ENCODE results near the gene ARSA. TPM values are rescaled to one million over a fixed set of nuclear protein-coding genes. Genes with fewer than 3 reads are reported as not detected.

ARSA gene
- total RNA-seq, 2 experiments from 2014 or later, result 31.6 to 34.4 TPM

- H3K4me1 ChIP-seq (ENCODE audit: insufficient read depth, low read length, poor library complexity, severe bottlenecking), result no peaks in the 10 kb centered on the region
- H3K27ac ChIP-seq (ENCODE audit: low read depth, low read length, poor library complexity, severe bottlenecking), result no peak overlapping the region
- H4K20me1 ChIP-seq (ENCODE audit: insufficient read depth, low read length), result no peaks in the 10 kb centered on the region
- ChIA-PET POLR2A (no interaction called here), CTCF (ENCODE audit: unreplicated experiment) (no interaction called here)
- H2AFZ ChIP-seq (ENCODE audit: low read length), result no peak overlapping the region
- intact Hi-C loops (cut with micrococcal nuclease; ENCODE audit: unreplicated experiment), result no loop called here
- no peak for DNase-seq (ENCODE audit: low spot score)
- no peak overlapping the region for H3K4me3 ChIP-seq (ENCODE audit: low read depth, low read length, poor library complexity, severe bottlenecking)
- no peak for TF ChIP-seq EZH2phosphoT487 (IDR thresholded peaks at IDR 0.05; ENCODE audit: borderline replicate concordance, low read depth, low read length)
- no peak for TF ChIP-seq CTCF (conservative IDR thresholded peaks at IDR 0.05; ENCODE audit: low read length)
- H3K79me2 ChIP-seq (ENCODE audit: insufficient read depth, low read depth, low read length), result no peaks in the 10 kb centered on the region
- no peak overlapping the region for H3K4me2 ChIP-seq (ENCODE audit: low read length)
- no TSS peak for BruUV-seq (replicated peaks)
- no peaks in the 10 kb centered on the region for H3K36me3 ChIP-seq (ENCODE audit: insufficient read depth, low read length)
- no peaks in the 10 kb centered on the region for H3K9me3 ChIP-seq (ENCODE audit: low read length)
- no peaks in the 10 kb centered on the region for H3K9me2 ChIP-seq (ENCODE audit: insufficient read depth, low read length)
These were observed 22.3 kb downstream of the ARSA start for GRCh38 chr22:50605613-50606074.

- Histone ChIP-seq H2AFZ (ENCODE audit: low read length) (no peak overlapping the region), H3K27ac (ENCODE audit: low read depth, low read length, poor library complexity, severe bottlenecking) (no peak overlapping the region), H3K9me3 (ENCODE audit: low read length) (no peaks in the 10 kb centered on the region), H3K4me1 (ENCODE audit: insufficient read depth, low read length, poor library complexity, severe bottlenecking) (no peaks in the 10 kb centered on the region), H3K4me3 (ENCODE audit: low read depth, low read length, poor library complexity, severe bottlenecking) (no peak overlapping the region), H3K79me2 (ENCODE audit: insufficient read depth, low read depth, low read length) (no peaks in the 10 kb centered on the region), H3K9me2 (ENCODE audit: insufficient read depth, low read length) (no peaks in the 10 kb centered on the region), H3K4me2 (ENCODE audit: low read length) (no peak overlapping the region), H4K20me1 (ENCODE audit: insufficient read depth, low read length) (no peaks in the 10 kb centered on the region), H3K36me3 (ENCODE audit: insufficient read depth, low read length) (no peaks in the 10 kb centered on the region)
- DNase-seq (ENCODE audit: low spot score), result no peak
- intact Hi-C loops (cut with micrococcal nuclease; ENCODE audit: unreplicated experiment), result no loop called here
- BruUV-seq (replicated peaks), result no TSS peak
- ChIA-PET POLR2A (no interaction called here), CTCF (ENCODE audit: unreplicated experiment) (no interaction called here)
- no peak for TF ChIP-seq EZH2phosphoT487 (IDR thresholded peaks at IDR 0.05; ENCODE audit: borderline replicate concordance, low read depth, low read length)
- no peak for TF ChIP-seq CTCF (conservative IDR thresholded peaks at IDR 0.05; ENCODE audit: low read length)
These were observed 22.8 kb downstream of the ARSA start for GRCh38 chr22:50605002-50605612.

- intact Hi-C loops (cut with micrococcal nuclease; ENCODE audit: unreplicated experiment), result no loop called here
- CTCF ChIA-PET (ENCODE audit: unreplicated experiment), result no interaction called here
These were observed 23.5 kb downstream of the ARSA start for GRCh38 chr22:50604256-50605001.

More at GRCh38 chr22:50604256-50605001, 23.5 kb downstream of the ARSA start:
- H3K4me1 ChIP-seq (ENCODE audit: insufficient read depth, low read length, poor library complexity, severe bottlenecking), result no peaks in the 10 kb centered on the region
- no peaks in the 10 kb centered on the region for H3K36me3 ChIP-seq (ENCODE audit: insufficient read depth, low read length)
- no peak overlapping the region for H3K27ac ChIP-seq (ENCODE audit: low read depth, low read length, poor library complexity, severe bottlenecking)
- no peak overlapping the region for H2AFZ ChIP-seq (ENCODE audit: low read length)
- POLR2A ChIA-PET, result no interaction called here
- H3K4me3 ChIP-seq (ENCODE audit: low read depth, low read length, poor library complexity, severe bottlenecking), result no peak overlapping the region
- no peak for TF ChIP-seq EZH2phosphoT487 (IDR thresholded peaks at IDR 0.05; ENCODE audit: borderline replicate concordance, low read depth, low read length)
- TF ChIP-seq CTCF (conservative IDR thresholded peaks at IDR 0.05; ENCODE audit: low read length), result no peak
- no peaks in the 10 kb centered on the region for H4K20me1 ChIP-seq (ENCODE audit: insufficient read depth, low read length)
- no peak overlapping the region for H3K4me2 ChIP-seq (ENCODE audit: low read length)
- H3K79me2 ChIP-seq (ENCODE audit: insufficient read depth, low read depth, low read length), result no peaks in the 10 kb centered on the region
- no TSS peak for BruUV-seq (replicated peaks)
- no peaks in the 10 kb centered on the region for H3K9me3 ChIP-seq (ENCODE audit: low read length)
- no peak for DNase-seq (ENCODE audit: low spot score)
- no peaks in the 10 kb centered on the region for H3K9me2 ChIP-seq (ENCODE audit: insufficient read depth, low read length)
